SK-N-SH (cell line): ENCODE measurements around the gene ITGA4.

Experiments
- CTCF ChIP-seq: fragments of 200-600 bp; sonication (generic); IDR thresholded peaks from 2 replicates; pipeline ENCODE4 v1.6.1; 2017; ENCODE audit warnings: antibody characterized with exemption, mild to moderate bottlenecking, moderate library complexity
- GABPA ChIP-seq: IDR thresholded peaks from 2 replicates; pipeline ENCODE4 v1.4.0; 2012; ENCODE audit warnings: low read depth, mild to moderate bottlenecking
- JUND ChIP-seq: IDR thresholded peaks from 2 replicates; pipeline ENCODE4 v1.4.0; 2012
- MAX ChIP-seq: IDR thresholded peaks from 2 replicates; pipeline ENCODE4 v1.4.0; 2012; ENCODE audit warnings: low read depth
- POLR2AphosphoS5 ChIP-seq: IDR thresholded peaks from 2 replicates; pipeline ENCODE4 v1.6.1; 2012; ENCODE audit warnings: low read depth, low read length
- RAD21 ChIP-seq: IDR thresholded peaks from 2 replicates; pipeline ENCODE4 v1.6.1; 2012; ENCODE audit warnings: mild to moderate bottlenecking, low read length
- RCOR1 ChIP-seq: fragments of 150-350 bp; IDR thresholded peaks from 2 replicates; pipeline ENCODE4 v1.6.1; 2017; ENCODE audit warnings: antibody characterized with exemption, low read length
- TCF12 ChIP-seq: IDR thresholded peaks from 2 replicates; pipeline ENCODE4 v1.4.0; 2012
- ZBTB33 ChIP-seq: IDR thresholded peaks from 2 replicates; pipeline ENCODE4 v1.4.0; 2012; ENCODE audit warnings: low read depth, borderline replicate concordance

GRCh38 chr2:181574321-181574720 is 117.1 kb downstream of the ITGA4 start:
- no peak for TF ChIP-seq CTCF
- no peak for TF ChIP-seq RAD21
- TF ChIP-seq ZBTB33, result no peak
- no peak for TF ChIP-seq POLR2AphosphoS5
- no peak for TF ChIP-seq MAX
- TF ChIP-seq RCOR1, result no peak
- no peak for TF ChIP-seq TCF12
- no peak for TF ChIP-seq GABPA
- no peak for TF ChIP-seq JUND
